IPS-15b (cell line): ENCODE data around the gene SOX9.

Experiments used
- H3K27me3 ChIP-seq: one replicate; pipeline ENCODE4 v1.6.1; 2013; ENCODE audit warnings: low read length; ENCODE audit not compliant: control insufficient read depth, insufficient read depth
- H3K36me3 ChIP-seq: one replicate; pipeline ENCODE4 v1.6.1; 2013; ENCODE audit warnings: low read length; ENCODE audit not compliant: control insufficient read depth, insufficient read depth
- H3K4me1 ChIP-seq: one replicate; pipeline ENCODE4 v1.6.1; 2013; ENCODE audit warnings: mild to moderate bottlenecking, low read length; ENCODE audit not compliant: control insufficient read depth, insufficient read depth
- H3K4me3 ChIP-seq: one replicate; pipeline ENCODE4 v1.5.1; 2013; ENCODE audit warnings: low read depth, low read length
- H3K9ac ChIP-seq: one replicate; pipeline ENCODE4 v1.6.1; 2013; ENCODE audit warnings: low read depth, mild to moderate bottlenecking, low read length
- H3K9me3 ChIP-seq: one replicate; pipeline ENCODE4 v1.6.1; 2013; ENCODE audit warnings: mild to moderate bottlenecking, low read length; ENCODE audit not compliant: control insufficient read depth, insufficient read depth

The SOX9 gene

GRCh38 chr17:72173499-72174116 is 52.8 kb downstream of the SOX9 start:
- H3K36me3 ChIP-seq = no peaks in the 10 kb centered on the region
- no peaks in the 10 kb centered on the region for H3K9me3 ChIP-seq
- peaks cover 5% of the 10 kb centered on the region for H3K4me1 ChIP-seq
- H3K9ac ChIP-seq = no peak overlapping the region
- H3K27me3 ChIP-seq = no peaks in the 10 kb centered on the region
- H3K4me3 ChIP-seq = no peak overlapping the region

DNA sequence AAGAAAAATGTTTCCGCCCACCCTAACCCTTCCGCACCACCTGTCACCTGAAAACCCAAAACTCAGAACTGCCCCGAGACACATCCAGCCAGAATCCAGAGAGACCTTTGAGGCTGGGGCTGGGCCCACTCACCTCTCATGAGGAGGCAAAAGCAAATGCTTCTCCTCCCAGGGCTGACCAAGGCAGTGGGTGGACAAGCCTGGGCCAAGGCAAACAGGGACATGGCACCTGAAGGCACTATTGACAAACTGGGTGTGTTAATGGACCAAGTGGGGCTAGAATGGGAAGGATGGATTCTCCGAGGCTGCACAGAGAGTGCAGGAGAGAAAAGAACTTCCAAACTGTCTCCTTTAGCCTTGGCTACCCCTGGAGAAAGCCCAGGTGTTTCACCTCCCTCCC is 54.4 kb downstream of the SOX9 start:
- Histone ChIP-seq H3K4me3 (no peak overlapping the region), H3K27me3 (no peaks in the 10 kb centered on the region), H3K9ac (no peak overlapping the region), H3K9me3 (no peaks in the 10 kb centered on the region), H3K36me3 (no peaks in the 10 kb centered on the region), H3K4me1 (peaks cover 5% of the 10 kb centered on the region)
